Fibroblast of peridontal ligament (primary cell): ENCODE measurements around the gene CELF2.

Experiments
- DNase-seq: peaks from one replicate; pipeline ENCODE4 v3.0.0-alpha.2; 2010; ENCODE audit errors: extremely low read depth

The CELF2 gene

DNA sequence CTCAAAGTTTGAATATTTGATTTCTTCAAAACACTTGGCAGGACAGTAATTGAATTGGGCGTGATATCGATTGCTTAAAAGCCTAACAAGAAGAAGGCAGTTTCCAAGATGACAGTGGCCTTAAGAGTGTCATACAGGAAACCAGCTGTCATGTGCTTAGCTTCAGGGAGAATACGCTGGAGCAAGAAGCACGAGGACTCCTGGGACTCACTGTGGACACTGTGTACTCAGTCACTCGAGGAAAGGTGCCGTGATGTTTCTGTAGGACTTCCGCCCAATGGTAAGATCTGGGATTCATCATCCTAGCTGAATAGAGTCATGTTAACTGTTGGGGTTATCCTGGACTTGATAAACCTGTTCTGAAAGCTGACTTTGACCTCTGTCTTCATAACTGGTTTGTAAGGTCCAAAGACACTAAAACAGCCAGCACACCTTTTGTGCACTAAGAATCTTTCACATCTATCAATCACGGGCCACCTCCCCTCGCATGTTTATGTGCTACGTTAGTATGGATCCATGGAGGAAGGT is 113.5 kb downstream of the CELF2 start:
- DNase-seq, result no peak

DNA sequence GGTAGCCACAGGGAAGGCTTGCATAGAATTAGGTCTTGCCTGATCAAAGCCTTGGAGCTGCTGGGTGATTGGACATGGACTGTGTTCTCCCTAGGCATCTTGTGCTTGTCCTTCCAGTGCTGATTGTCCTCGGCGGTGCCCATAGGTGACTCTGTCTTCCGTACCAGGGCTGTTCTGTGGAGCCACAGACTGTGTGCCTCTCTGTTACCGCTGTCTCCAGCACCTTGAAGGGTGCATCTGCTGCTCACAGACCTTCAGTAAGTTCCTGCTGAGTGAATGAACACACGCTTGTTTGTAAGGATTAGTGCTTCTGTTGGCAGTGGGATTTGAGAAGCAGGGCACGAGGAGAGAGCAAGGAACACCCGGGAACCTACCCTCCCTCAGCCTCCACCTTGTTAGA is 116.7 kb downstream of the CELF2 start:
- no peak for DNase-seq

DNA sequence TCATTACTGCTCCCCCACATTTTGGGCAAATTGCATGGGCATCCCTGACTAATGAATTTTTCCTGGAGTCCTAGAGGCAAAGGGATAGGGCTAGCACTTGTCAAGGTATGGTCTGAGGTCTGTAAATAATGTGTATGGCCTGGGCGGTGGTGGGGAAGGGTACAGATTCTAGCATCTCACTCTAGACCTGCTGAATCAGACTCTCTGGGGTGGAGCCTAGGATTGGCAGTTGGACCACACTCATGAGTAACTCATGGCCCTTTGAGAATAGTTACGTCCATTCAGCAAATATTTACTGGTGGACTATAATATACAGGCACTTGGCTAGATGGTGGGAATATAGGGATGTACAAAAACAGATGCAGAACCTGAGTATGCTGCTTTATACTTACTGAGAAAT is 118.0 kb downstream of the CELF2 start:
- no peak for DNase-seq

DNA sequence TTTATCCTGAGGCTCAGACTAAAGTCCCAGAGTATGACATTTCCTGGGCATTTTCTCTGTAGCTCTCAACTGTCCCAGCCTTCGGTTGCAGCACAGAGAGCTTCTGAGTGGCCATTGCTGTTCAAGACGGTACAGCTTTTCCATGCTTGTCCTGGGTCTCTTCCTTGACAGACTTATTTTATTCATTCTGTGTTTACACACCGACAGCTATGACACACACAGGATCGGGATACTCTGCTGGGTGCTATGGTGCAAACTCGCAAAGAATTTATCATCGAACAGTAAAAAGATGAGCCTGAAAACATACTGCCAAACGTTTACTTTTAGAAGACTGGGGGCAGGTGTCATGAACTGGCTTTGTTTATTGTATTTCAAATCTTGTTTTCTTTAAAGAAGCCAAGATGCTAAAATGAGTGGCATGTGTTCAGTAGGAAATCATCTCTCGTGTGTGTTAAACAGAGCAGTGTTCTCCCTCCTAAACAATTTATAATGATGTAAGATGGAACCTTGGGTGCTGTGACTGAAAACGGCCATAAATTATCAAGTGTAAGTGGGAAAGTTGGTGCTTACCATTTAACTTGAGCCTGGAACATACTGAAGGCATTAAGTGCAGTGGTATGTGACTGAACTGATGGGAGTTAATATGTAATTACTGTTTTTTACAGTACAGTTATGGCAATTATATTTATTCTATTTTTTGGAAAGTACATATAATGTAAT is 120.8 kb downstream of the CELF2 start:
- DNase-seq, result no peak

DNA sequence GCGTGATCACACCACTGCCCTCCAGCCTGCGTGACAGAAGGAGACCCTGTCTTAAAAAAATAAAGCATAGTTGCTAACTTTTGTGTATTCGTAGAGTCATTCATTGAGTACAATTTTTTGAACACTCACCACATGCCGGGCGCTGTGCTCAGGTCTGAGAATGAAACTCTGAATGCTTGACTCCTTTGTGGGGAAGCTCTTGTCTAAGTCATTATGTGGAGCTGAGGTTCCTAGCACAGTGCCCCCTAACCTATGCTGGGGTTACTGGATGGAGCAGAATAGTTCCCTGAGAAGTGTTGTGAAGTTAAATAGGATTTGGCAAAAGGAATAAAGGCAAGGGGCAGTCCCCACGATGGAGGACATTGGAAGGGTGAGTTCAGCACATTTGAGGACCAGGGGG is 123.3 kb downstream of the CELF2 start:
- no peak for DNase-seq

DNA sequence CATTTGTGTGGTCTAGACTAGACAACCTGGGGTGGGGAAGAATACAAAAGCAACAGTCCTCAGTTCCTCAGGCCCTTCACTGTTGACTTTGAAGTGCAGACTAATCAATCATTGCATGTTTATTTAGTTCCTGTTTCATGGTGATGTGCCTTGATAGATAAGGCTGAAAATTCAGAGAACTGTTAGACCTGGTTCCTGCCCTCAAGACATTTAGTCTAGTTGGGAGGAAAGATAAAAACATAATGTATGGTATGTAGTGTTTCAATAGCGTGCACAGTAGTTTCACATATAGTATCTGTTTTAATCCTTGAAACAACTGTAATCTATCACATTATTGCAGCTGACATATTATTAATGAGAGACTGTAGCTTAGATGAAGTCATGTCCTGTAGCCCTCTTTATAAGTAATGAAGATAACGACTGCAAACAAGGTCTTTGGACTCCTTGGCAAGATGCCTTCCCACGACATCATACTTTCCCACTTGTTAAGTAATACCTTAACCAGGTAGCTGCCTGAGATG is 124.0 kb downstream of the CELF2 start:
- no peak for DNase-seq

DNA sequence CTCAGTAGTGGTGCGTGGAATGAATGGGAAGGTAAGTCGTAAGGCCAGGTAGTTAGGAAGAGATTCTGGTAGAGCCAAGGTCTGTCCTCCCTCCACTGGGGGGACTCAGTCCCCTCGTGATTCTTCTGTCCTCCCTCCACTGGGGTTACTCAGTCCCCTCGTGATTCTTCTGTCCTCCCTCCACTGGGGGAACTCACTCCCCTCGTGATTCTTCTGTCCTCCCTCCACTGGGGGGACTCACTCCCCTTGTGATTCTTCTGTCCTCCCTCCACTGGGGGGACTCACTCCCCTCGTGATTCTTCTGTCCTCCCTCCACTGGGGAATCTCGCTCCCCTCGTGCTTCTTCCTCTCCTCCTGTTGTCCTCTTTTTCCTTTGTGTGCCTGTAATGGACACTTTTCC is 125.1 kb downstream of the CELF2 start:
- no peak for DNase-seq

DNA sequence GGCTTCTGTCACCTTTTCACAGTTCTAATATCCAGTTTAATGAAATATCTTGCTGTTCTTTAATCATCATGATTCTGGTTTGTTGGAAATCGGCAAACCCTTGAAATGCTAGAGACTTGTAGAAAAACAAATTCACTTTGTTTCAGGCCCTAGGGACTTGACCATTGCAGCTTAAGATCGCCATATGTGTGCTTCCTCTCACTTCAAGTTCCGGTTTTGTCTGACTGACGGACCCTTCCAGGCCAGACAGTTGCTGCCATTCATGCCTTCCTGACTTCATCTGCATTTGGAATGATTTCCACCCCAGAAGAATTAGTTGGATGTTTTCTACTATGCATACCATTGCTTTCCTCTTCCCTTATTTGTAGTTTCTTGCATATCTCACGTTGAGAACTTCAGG is 125.6 kb downstream of the CELF2 start:
- DNase-seq, result no peak

DNA sequence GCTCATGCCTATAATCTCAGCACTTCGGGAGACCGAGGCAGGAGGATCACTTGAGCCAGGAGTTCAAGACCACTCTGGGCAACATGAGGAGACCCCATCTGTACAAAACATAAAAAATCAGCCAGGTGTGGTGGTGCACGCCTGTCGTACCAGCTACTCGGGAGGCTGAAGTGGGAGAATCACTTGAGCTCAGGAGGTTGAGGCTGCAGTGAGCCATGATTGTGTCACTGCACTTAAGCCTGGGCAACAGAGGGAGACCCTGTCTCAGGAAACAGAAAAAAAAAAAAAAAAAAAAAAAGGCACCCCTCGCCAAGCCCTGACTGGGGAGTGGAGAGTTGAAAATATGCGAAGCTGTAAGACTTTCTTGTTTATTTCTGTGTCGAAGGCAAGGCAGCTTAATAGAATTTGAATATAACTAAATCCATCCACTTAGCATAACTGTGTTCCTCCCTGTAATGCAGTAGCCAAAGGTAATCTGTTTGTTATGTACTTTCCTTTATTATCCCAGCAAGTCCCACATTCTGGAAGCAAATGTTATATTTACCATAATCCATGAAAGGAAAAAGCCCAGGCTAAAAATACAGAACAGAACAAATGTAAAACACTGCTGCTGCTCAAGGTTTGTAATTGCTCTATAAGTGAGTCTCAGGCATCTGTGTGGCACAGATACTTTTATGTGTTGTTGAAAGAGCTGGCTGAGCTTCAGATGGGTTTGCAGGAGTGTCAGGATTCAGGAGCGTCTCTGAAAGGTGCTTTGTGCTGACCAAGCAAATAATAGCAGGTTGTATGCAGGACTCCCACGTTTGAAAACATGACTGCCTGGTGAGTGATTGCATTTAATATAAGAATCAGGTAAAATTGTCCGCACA is 127.2 kb downstream of the CELF2 start:
- DNase-seq, result no peak

DNA sequence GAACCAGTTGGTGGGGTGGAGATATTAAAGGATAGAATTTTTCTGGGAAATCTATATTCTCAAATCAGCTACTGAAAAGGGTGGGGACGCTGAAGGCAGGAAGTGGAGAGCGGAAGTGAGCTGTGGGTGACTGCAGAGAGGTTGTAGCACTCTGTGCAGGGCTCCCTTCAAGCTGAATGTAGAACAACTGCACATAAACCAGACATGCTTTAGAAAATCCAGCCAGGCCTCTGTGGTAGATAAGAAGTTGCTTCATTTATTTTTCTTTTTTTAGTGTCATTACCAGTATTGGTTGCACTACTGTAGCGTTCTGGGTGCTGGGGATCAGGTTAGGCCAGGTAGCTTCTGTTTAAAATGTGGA is 127.8 kb downstream of the CELF2 start:
- DNase-seq, result no peak

DNA sequence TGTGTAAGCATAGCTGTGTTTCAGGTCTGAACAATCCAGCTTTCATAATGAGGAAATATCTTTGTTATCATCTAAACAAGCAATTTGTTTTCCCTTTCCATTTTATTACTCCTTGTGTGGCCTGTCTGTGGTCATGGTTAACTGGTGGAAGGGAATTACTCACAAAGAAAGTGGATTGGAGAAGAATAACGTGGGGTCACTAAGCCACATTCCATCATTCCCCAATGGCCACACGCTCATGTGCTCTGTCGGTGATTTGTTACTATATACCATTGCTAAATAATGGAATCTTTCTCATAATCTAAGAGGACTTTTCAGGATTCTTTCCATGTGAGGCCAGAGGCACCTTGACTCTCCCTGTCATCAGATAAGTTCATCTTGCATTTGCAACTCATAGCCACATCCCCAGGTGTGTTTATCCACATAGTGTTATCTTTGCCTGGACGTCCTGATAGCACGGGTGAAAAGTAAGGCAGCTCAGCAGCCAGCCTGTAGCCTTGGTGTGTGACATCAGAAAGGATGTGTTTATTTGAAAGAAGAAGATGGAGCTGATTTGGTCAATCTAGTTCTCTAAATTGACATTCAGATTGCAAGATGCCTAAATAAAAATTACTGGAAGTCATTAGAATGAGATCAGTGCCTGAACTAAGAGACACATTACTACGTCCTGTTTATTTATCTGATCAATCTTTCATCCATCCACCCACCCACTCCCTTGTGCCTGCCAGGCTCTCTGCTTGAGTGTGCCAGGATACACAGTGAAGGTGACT is 128.9 kb downstream of the CELF2 start:
- no peak for DNase-seq

DNA sequence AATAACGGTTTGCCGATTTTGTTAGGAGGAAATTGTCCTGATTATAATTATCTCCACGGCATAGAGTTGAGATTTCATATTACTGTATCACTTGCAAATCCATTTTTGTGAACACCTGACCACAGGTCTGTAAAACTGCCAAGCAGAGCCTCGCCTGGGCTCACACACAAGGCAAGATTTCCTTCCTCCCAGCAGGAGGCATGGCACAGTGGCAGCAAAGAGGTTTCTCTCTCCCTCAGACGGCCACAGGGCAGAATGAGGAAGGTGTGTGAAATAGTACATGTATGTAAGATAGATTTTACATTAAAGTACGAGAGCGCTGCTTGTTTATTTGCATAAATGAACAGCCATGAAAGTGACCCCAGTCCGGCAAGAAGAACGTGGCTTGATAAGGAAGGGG is 130.1 kb downstream of the CELF2 start:
- no peak for DNase-seq

DNA sequence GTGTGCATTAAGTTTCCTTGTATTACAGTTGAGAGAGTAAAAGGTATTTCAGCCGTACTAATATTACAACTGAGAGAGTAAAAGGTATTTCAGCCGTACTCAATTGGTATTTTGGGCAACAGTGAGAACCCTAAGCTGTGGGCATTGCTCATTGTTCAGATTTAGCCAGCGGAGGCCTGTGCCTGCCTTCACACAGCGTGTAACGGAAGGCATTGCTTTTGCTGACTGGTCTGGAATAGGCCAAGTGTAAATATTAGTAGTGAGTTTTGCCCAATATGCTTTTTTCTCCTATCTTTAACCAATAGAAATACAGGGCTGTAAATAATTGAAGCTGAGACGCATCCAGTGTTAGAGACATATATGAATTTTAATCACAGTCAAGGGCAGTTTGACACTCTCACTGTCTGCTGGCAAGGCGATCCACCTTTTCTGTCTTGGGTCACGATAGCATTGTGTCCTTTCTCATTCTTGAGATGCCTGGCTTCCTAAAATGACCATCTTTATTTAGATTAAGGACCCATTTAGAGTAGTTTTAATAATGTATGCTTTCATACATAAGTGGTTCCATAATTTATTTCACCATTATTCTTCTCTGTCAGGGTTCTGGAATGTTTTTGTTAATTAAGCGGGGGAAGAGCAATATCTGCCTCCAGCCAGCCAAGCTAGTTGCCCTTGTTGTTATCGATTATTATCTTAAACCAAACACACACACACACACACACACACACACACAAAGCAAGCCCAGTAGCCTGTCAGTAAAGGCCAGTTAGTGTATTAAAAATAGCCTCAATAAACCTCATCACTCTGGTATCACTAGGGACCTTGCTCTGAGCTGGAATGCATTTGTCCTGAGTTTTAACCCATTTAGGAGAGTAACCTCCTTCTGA is 130.7 kb downstream of the CELF2 start:
- no peak for DNase-seq

DNA sequence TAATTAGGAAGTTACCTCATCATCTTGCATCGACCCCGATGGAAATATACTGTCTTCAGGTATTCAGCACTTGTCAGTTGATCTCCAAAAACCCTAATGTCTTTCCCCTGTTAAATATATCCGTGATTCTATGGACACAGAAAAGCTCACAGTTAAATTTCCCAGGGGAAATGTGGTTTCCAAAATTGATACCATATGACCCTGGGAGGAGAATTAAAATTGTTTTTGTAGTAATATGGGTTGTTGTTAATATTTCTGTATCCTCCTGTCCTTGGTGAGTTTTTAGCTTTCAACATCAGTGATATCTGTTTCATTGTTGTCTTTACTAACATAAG is 132.1 kb downstream of the CELF2 start:
- no peak for DNase-seq

DNA sequence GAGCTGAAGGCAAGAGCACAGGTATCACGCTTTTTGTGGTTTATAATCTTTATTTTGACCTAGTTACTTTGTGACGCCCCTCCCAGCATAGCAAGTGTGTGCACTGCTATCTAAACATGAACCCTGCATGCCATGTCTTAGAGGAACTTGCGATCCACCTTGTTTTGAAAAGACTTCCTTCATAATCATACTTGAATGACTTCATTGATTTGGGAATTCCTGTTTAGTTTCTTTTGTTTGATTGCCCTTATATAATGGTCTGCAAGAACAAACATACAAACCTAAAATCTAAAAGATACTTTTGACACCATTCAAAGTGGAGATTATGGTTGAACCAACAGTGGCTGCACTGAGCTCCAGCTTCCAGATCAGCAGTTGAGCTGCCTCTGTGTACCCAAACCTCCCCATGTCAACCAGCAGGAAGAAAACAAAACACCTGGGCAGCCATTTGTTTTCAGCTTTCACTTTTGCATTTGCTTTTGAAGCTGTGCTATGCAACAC is 132.6 kb downstream of the CELF2 start:
- no peak for DNase-seq

DNA sequence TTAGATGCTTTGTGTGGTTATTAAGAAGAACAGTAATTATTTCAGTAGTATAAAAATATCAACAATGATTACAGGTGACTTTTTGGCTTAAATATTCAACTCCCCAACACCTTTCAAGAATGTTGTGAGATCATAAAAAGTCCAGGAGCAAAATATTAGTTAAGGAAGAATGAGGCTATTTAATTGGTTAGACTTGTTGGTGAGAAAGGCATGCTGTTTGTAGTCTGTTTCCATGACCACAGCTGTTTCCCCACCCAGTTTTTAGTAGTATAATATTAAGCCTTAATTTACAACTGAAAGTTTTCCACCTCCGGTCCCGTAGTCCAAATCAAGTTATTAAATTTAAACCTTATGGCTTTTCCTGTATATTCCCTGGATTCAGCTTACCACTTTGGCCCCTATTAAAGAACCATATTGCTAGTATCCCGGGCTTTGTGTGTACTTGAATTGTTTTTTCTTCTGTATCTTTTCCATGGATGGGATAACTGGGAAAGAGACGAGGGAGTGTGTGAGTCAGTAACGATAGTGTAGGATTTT is 133.3 kb downstream of the CELF2 start:
- DNase-seq, result no peak

DNA sequence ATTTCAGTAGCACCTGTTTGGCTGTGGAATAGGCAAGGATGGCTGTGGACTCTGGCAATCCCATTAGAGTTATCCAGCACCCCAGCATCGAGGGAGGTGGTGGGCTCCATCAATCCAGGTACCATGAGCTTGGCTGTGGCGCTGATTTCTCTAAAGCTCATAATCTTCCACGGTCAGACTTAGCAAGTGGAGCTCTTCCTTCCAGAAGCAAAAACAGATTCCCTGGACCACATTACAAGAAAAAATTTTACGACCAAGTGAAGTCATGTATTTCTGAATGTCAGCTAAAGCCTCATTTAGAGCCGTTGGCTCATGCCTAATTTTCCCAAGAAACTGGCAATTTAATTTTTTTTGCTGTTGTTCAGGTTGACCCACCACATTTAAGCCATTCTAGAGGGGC is 135.1 kb downstream of the CELF2 start:
- DNase-seq, result no peak

DNA sequence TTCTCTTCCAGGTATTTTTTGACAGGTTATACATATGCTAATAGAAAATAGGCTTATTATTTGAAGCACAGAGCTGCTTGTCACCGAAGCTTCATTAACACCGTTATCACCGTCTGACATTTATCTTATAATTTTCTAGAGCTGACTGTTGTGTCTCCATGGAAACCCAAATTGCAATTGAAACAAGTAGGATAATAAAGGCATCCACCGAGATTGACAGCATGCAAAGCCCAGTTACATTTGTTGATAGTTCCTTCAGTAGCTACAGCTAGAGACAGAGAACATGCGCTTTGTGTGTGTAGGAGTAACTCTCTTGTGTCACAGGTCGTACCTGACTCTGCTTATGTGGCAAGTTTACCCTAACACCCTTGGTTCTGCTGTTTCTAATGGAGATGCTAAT is 135.6 kb downstream of the CELF2 start:
- no peak for DNase-seq

DNA sequence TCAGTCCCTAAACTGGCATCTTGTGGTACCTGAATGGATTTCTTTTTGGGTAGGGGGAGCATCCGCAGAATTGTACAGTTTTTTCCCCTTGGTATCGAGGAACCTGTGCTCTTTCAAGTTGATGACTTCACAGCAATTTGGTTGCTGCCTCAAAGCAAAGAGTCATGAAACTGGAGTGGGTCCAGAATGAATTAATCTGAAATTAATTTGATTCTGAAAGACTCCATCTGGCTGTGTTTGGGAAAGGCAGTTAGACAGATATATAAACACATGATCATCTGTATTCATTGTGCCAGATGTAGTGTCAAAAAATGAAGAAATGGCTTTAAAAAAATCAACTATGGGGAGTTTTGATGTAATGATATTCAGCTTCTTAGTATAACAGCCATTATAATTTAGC is 136.1 kb downstream of the CELF2 start:
- no peak for DNase-seq

DNA sequence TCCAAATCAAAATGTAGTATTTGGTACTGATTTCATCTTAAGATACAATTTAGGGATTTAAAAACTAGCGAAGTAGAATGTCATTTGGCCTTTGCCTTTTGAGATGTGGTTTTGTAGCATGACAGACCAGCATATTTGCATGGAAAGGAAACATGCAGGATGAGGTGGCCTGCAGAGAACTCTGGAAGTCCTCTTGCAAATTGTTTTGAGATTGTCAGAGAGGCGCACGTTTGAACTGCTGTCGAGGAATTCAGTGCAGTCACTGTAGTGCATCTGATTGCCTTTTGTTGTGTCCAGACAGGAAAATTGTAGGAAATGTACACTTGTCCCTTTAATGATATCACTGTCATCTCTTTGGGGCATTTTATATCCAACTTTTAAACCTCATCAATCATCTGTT is 136.7 kb downstream of the CELF2 start:
- no peak for DNase-seq
